ENCODE measurements around the gene ST3GAL3. TPM values are rescaled to one million over a fixed set of nuclear protein-coding genes. Genes with fewer than 3 reads are reported as not detected.

ST3GAL3 gene
- total and polyA plus RNA-seq, 2 of the 13 experiments (the other 11 are each of a cell fraction or from before 2014, with no cell fraction given): 5.1 to 8.1 TPM

DNA sequence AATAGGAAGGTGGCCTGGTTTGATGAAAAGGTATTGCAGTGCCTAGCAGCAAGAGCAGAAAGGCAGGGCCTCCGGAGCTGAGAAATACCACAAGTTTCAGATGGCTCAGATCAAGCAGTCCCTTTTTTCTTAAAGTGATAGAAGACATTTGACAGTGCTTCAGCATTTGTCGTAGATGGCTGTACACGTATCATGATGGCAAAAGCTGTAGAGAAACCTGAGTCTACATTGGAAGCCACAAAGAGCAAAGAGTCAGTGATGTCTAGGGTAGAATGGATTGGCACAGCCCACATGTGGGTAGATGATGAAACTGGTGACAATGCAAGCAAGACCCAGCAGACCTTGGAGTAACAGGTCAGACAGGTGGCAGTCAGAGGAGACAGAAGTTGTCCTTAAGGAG, 124.9 kb downstream of the ST3GAL3 start:
- no peak for FAIRE-seq

More for the DNA sequence above, 124.9 kb downstream of the ST3GAL3 start:
- Histone ChIP-seq H3K9ac (ENCODE audit: insufficient read depth, low read depth, low read length) (no peak overlapping the region), H3K4me1 (ENCODE audit: insufficient read depth, low read length) (peaks cover 20% of the 10 kb centered on the region), H3K9me3 (ENCODE audit: low read length) (no peaks in the 10 kb centered on the region), H3K79me2 (ENCODE audit: insufficient read depth, low read length) (no peaks in the 10 kb centered on the region), H3K36me3 (replicated peaks in 1 of 2; ENCODE audit: control insufficient read depth in 1 of 2, insufficient read depth in 2 of 2, low read length in 2 of 2) (no peaks in the 10 kb centered on the region; a peak in 1 of 5 replicates), H3K4me2 (ENCODE audit: low read depth, low read length) (no peak overlapping the region), H3K27ac (ENCODE audit: extremely low read length, insufficient read depth, low read length) (no peak overlapping the region), H3K27me3 (ENCODE audit: control insufficient read depth in 1 of 2, insufficient read depth in 2 of 2, low read length in 2 of 2) (no peaks in the 10 kb centered on the region), H2AFZ (ENCODE audit: low read length) (no peak overlapping the region), H4K20me1 (ENCODE audit: insufficient read depth, low read length) (no peaks in the 10 kb centered on the region), H3K4me3 (replicated peaks in 1 of 3; ENCODE audit: insufficient read depth in 1 of 3, low read depth in 2 of 3, low read length in 3 of 3) (no peak overlapping the region)
- no peak for DNase-seq (ENCODE audit: low spot score)
- WGBS (ENCODE audit: low lambda C conversion rate): 95% methylated on average over 3 of the region's 3 CpGs
- in situ Hi-C loops (cut with HindIII; ENCODE audit: extremely low pct_ligation_motif_present, low pct_unique_long_range_greater_than_20kb) (no loop called here), intact Hi-C loops (cut with micrococcal nuclease; ENCODE audit: unreplicated experiment) (no loop called here)
- ATAC-seq: no peak
- no TSS peak for BruUV-seq (replicated peaks)
- ChIA-PET POLR2A (no interaction called here), CTCF (ENCODE audit: low intra/inter-chr PET ratio, low total read pairs) (no interaction called here)
- TF ChIP-seq GPN1 (CRISPR knock-in tag; IDR thresholded peaks at IDR 0.05; ENCODE audit: borderline replicate concordance): no peak
- no peak for TF ChIP-seq ZBTB20 (CRISPR knock-in tag; IDR thresholded peaks at IDR 0.05; ENCODE audit: borderline replicate concordance, low read depth)
- no peak for TF ChIP-seq ZNF614 (CRISPR knock-in tag; IDR thresholded peaks at IDR 0.05; ENCODE audit: borderline replicate concordance)
- TF ChIP-seq U2AF2 (IDR thresholded peaks at IDR 0.05; ENCODE audit: low read depth, low read length): no peak
- TF ChIP-seq MTA3 (CRISPR knock-in tag; IDR thresholded peaks at IDR 0.05): no peak
- TF ChIP-seq, protein P1, sequence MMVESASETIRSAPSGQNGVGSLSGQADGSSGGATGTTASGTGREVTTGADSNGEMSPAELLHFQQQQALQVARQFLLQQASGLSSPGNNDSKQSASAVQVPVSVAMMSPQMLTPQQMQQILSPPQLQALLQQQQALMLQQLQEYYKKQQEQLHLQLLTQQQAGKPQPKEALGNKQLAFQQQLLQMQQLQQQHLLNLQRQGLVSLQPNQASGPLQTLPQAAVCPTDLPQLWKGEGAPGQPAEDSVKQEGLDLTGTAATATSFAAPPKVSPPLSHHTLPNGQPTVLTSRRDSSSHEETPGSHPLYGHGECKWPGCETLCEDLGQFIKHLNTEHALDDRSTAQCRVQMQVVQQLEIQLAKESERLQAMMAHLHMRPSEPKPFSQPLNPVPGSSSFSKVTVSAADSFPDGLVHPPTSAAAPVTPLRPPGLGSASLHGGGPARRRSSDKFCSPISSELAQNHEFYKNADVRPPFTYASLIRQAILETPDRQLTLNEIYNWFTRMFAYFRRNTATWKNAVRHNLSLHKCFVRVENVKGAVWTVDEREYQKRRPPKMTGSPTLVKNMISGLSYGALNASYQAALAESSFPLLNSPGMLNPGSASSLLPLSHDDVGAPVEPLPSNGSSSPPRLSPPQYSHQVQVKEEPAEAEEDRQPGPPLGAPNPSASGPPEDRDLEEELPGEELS (CRISPR knock-in tag; IDR thresholded peaks at IDR 0.05): no peak
- TF ChIP-seq, protein P2, sequence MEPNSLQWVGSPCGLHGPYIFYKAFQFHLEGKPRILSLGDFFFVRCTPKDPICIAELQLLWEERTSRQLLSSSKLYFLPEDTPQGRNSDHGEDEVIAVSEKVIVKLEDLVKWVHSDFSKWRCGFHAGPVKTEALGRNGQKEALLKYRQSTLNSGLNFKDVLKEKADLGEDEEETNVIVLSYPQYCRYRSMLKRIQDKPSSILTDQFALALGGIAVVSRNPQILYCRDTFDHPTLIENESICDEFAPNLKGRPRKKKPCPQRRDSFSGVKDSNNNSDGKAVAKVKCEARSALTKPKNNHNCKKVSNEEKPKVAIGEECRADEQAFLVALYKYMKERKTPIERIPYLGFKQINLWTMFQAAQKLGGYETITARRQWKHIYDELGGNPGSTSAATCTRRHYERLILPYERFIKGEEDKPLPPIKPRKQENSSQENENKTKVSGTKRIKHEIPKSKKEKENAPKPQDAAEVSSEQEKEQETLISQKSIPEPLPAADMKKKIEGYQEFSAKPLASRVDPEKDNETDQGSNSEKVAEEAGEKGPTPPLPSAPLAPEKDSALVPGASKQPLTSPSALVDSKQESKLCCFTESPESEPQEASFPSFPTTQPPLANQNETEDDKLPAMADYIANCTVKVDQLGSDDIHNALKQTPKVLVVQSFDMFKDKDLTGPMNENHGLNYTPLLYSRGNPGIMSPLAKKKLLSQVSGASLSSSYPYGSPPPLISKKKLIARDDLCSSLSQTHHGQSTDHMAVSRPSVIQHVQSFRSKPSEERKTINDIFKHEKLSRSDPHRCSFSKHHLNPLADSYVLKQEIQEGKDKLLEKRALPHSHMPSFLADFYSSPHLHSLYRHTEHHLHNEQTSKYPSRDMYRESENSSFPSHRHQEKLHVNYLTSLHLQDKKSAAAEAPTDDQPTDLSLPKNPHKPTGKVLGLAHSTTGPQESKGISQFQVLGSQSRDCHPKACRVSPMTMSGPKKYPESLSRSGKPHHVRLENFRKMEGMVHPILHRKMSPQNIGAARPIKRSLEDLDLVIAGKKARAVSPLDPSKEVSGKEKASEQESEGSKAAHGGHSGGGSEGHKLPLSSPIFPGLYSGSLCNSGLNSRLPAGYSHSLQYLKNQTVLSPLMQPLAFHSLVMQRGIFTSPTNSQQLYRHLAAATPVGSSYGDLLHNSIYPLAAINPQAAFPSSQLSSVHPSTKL (CRISPR knock-in tag; IDR thresholded peaks at IDR 0.05): no peak
- no peak for TF ChIP-seq ZC3H13 (CRISPR knock-in tag; IDR thresholded peaks at IDR 0.05)
- TF ChIP-seq ZNF10 (CRISPR knock-in tag; IDR thresholded peaks at IDR 0.05; ENCODE audit: borderline replicate concordance, low read depth): no peak
- TF ChIP-seq, protein P3, sequence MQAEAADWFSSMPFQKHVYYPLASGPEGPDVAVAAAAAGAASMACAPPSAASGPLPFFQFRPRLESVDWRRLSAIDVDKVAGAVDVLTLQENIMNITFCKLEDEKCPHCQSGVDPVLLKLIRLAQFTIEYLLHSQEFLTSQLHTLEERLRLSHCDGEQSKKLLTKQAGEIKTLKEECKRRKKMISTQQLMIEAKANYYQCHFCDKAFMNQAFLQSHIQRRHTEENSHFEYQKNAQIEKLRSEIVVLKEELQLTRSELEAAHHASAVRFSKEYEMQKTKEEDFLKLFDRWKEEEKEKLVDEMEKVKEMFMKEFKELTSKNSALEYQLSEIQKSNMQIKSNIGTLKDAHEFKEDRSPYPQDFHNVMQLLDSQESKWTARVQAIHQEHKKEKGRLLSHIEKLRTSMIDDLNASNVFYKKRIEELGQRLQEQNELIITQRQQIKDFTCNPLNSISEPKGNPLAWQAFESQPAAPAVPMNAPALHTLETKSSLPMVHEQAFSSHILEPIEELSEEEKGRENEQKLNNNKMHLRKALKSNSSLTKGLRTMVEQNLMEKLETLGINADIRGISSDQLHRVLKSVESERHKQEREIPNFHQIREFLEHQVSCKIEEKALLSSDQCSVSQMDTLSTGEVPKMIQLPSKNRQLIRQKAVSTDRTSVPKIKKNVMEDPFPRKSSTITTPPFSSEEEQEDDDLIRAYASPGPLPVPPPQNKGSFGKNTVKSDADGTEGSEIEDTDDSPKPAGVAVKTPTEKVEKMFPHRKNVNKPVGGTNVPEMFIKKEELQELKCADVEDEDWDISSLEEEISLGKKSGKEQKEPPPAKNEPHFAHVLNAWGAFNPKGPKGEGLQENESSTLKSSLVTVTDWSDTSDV (CRISPR knock-in tag; IDR thresholded peaks at IDR 0.05): no peak
- TF ChIP-seq, protein P4, sequence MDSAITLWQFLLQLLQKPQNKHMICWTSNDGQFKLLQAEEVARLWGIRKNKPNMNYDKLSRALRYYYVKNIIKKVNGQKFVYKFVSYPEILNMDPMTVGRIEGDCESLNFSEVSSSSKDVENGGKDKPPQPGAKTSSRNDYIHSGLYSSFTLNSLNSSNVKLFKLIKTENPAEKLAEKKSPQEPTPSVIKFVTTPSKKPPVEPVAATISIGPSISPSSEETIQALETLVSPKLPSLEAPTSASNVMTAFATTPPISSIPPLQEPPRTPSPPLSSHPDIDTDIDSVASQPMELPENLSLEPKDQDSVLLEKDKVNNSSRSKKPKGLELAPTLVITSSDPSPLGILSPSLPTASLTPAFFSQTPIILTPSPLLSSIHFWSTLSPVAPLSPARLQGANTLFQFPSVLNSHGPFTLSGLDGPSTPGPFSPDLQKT (CRISPR knock-in tag; IDR thresholded peaks at IDR 0.05; ENCODE audit: borderline replicate concordance): no peak
- no peak for TF ChIP-seq RBM22 (optimal IDR thresholded peaks at IDR 0.05; ENCODE audit: low read length)
- no peak for TF ChIP-seq ZBTB7B (CRISPR knock-in tag; IDR thresholded peaks at IDR 0.05)
- no peak for TF ChIP-seq GATAD2A (CRISPR knock-in tag; IDR thresholded peaks at IDR 0.05)

All from HepG2 (cell line).